ENCODE measurements around the gene HEMK1.

DNA sequence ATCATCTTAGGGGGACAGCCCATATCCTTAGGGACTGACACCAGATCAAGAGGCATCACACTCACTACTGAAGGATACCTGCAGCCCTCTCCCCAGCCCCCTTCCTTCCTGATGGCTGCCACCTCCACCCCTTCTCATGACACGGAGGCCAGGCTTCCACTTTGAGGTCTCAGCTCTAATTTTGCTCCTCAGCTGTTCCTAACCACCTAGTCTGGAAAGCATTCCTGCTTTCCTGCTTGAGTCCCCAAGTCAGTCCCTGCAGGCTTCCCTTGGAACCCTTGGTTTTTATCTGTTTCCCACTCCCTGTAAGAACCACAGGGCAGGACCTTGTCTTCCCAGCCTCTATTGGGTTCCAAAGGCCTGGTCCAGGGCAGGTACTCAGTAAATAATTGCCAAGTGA lies 5.0 kb upstream of the HEMK1 start:
- TF ChIP-seq POLR2AphosphoS5 (IDR thresholded peaks at IDR 0.05; ENCODE audit: low read depth, low read length) (no peak), CTCF (IDR thresholded peaks at IDR 0.05; ENCODE audit: control extremely low read depth in 1 of 3, insufficient read depth in 1 of 3, low read depth in 1 of 3, low read length in 3 of 3) (no peak), EZH2 (IDR thresholded peaks at IDR 0.05; ENCODE audit: low read depth, low read length, severe bottlenecking) (no peak), MAFK (IDR thresholded peaks at IDR 0.05; ENCODE audit: low read depth, low read length) (no peak), TEAD4 (IDR thresholded peaks at IDR 0.05; ENCODE audit: low read depth, low read length) (no peak)
